ENCODE results near the gene LSAMP. TPM values are rescaled to one million over a fixed set of nuclear protein-coding genes. Genes with fewer than 3 reads are reported as not detected.

Gene LSAMP
- total and polyA plus RNA-seq, 2 of the 13 experiments (the other 11 are each of a cell fraction or from before 2014, with no cell fraction given): not detected

DNA sequence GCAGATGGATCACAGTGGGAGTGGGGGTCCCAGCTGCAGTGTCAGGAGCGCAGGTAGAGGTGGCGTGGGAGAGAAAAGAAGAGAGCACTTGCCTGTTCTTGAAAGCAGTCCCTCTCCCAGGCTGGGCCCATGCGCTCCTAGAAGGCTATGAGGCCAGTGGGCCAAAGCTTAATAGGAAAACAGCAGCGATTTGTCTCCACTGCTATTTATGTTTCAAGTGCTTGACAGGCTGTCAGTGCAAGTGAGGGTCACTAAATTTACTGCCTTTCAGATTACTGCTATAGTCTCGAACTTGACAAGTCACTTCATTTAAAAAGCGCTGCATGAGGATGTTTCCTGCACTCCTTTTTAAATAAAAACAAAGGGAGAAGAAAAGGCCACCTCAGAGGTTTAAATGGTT, 582.4 kb downstream of the LSAMP start:
- Histone ChIP-seq H3K27ac (ENCODE audit: extremely low read length, insufficient read depth, low read length) (no peak overlapping the region), H3K79me2 (ENCODE audit: insufficient read depth, low read length) (no peaks in the 10 kb centered on the region), H3K36me3 (replicated peaks in 1 of 2; ENCODE audit: control insufficient read depth in 1 of 2, insufficient read depth in 2 of 2, low read length in 2 of 2) (no peaks in the 10 kb centered on the region), H3K4me2 (ENCODE audit: low read depth, low read length) (no peak overlapping the region), H3K9ac (ENCODE audit: insufficient read depth, low read depth, low read length) (no peak overlapping the region), H3K4me1 (ENCODE audit: insufficient read depth, low read length) (peaks cover 27% of the 10 kb centered on the region), H3K4me3 (replicated peaks in 1 of 3; ENCODE audit: insufficient read depth in 1 of 3, low read depth in 2 of 3, low read length in 3 of 3) (no peak overlapping the region), H3K9me3 (ENCODE audit: low read length) (no peaks in the 10 kb centered on the region), H2AFZ (ENCODE audit: low read length) (no peak overlapping the region), H3K27me3 (ENCODE audit: control insufficient read depth in 1 of 2, insufficient read depth in 2 of 2, low read length in 2 of 2) (no peaks in the 10 kb centered on the region), H4K20me1 (ENCODE audit: insufficient read depth, low read length) (no peaks in the 10 kb centered on the region)
- TF ChIP-seq ZSCAN12 (CRISPR knock-in tag; IDR thresholded peaks at IDR 0.05) (no peak), ARNT2 (CRISPR knock-in tag; IDR thresholded peaks at IDR 0.05; ENCODE audit: low read depth) (no peak), RBM39 (IDR thresholded peaks at IDR 0.05; ENCODE audit: low read depth, low read length, poor library complexity, severe bottlenecking) (no peak), ZIK1 (CRISPR knock-in tag; IDR thresholded peaks at IDR 0.05; ENCODE audit: borderline replicate concordance, low read depth) (no peak), ZNF383 (CRISPR knock-in tag; IDR thresholded peaks at IDR 0.05; ENCODE audit: borderline replicate concordance) (no peak), IRX3 (CRISPR knock-in tag; IDR thresholded peaks at IDR 0.05; ENCODE audit: borderline replicate concordance, low read depth) (no peak), SIX1 (CRISPR knock-in tag; IDR thresholded peaks at IDR 0.05; ENCODE audit: borderline replicate concordance) (no peak), ZKSCAN5 (CRISPR knock-in tag; IDR thresholded peaks at IDR 0.05) (no peak), KDM2A (CRISPR knock-in tag; IDR thresholded peaks at IDR 0.05; ENCODE audit: borderline replicate concordance, low read depth) (no peak), RAD51 (IDR thresholded peaks at IDR 0.05; ENCODE audit: borderline replicate concordance) (no peak), ZKSCAN1 (IDR thresholded peaks at IDR 0.05; ENCODE audit: low read length) (no peak), PITX1 (CRISPR knock-in tag; IDR thresholded peaks at IDR 0.05) (no peak)
- TF ChIP-seq, protein P1, sequence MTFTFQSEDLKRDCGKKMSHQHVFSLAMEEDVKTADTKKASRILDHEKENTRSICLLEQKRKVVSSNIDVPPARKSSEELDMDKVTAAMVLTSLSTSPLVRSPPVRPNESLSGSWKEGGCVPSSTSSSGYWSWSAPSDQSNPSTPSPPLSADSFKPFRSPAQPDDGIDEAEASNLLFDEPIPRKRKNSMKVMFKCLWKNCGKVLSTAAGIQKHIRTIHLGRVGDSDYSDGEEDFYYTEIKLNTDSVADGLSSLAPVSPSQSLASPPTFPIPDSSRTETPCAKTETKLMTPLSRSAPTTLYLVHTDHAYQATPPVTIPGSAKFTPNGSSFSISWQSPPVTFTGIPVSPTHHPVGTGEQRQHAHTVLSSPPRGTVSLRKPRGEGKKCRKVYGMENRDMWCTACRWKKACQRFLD (CRISPR knock-in tag; IDR thresholded peaks at IDR 0.05; ENCODE audit: borderline replicate concordance): no peak
- DNase-seq (ENCODE audit: low spot score): no peak
- POLR2A ChIA-PET: no interaction called here
- in situ Hi-C loops (cut with HindIII; ENCODE audit: extremely low pct_ligation_motif_present, low pct_unique_long_range_greater_than_20kb) (no loop called here), intact Hi-C loops (cut with micrococcal nuclease; ENCODE audit: unreplicated experiment) (no loop called here)
- CTCF ChIA-PET (ENCODE audit: low intra/inter-chr PET ratio, low total read pairs): no interaction called here
- WGBS (ENCODE audit: low lambda C conversion rate): 74% methylated on average over 6 of the region's 6 CpGs
- FAIRE-seq: no peak
- ATAC-seq: no peak
- BruUV-seq (replicated peaks): no TSS peak

All from HepG2 (cell line).